Activated T-helper 1 cell treated with Interleukin-2 at 50 U/mL for 16 hours (primary cell): Measurements from ENCODE around the gene BPGM.
"Not testable (repeated sequence)": the region's sequence is repeated elsewhere in the genome, so short reads cannot be mapped to it uniquely, and the experiment has no call there.

Experiments
- DNase-seq: peaks from one replicate; pipeline ENCODE4 v3.0.0-alpha.2; 2020; ENCODE audit warnings: low read depth

Gene BPGM

GRCh38 chr7:134665045-134665444 is 18.4 kb downstream of the BPGM start:
- DNase-seq, result not testable (repeated sequence)

- no peak for DNase-seq
These were observed 21.2 kb downstream of the BPGM start for GRCh38 chr7:134667899-134668298.

- no peak for DNase-seq
These were observed 22.7 kb downstream of the BPGM start for GRCh38 chr7:134669388-134669787.

- DNase-seq, result peak; percentile 78
These were observed 23.3 kb downstream of the BPGM start for GRCh38 chr7:134669845-134670373.

GRCh38 chr7:134671609-134672008 is 25.0 kb downstream of the BPGM start:
- DNase-seq, result no peak

GRCh38 chr7:134674424-134674823 is 27.8 kb downstream of the BPGM start:
- DNase-seq, result no peak

GRCh38 chr7:134676743-134677142 is 30.1 kb downstream of the BPGM start:
- no peak for DNase-seq

- DNase-seq, result no peak
These were observed 31.5 kb downstream of the BPGM start for GRCh38 chr7:134678115-134678514.

- DNase-seq, result no peak
These were observed 32.4 kb downstream of the BPGM start for GRCh38 chr7:134679006-134679405.

- no peak for DNase-seq
These were observed 37.5 kb downstream of the BPGM start for GRCh38 chr7:134684165-134684564.

GRCh38 chr7:134685250-134685649 is 38.6 kb downstream of the BPGM start:
- DNase-seq, result no peak

GRCh38 chr7:134686786-134687185 is 40.1 kb downstream of the BPGM start:
- no peak for DNase-seq

- DNase-seq, result not testable (repeated sequence)
These were observed 42.9 kb downstream of the BPGM start for GRCh38 chr7:134689550-134689949.

- DNase-seq, result no peak
These were observed 43.4 kb downstream of the BPGM start for GRCh38 chr7:134690016-134690415.

- no peak for DNase-seq
These were observed 44.2 kb downstream of the BPGM start for GRCh38 chr7:134690614-134691504.

GRCh38 chr7:134691546-134692343 is 45.1 kb downstream of the BPGM start:
- DNase-seq, result no peak

GRCh38 chr7:134692344-134692705 is 45.7 kb downstream of the BPGM start:
- DNase-seq, result no peak

- DNase-seq, result no peak
These were observed 46.6 kb downstream of the BPGM start for GRCh38 chr7:134693256-134693655.

GRCh38 chr7:134694299-134694698 is 47.6 kb downstream of the BPGM start:
- DNase-seq, result no peak

- no peak for DNase-seq
These were observed 48.1 kb downstream of the BPGM start for GRCh38 chr7:134694767-134695166.

- DNase-seq, result no peak
These were observed 48.7 kb downstream of the BPGM start for GRCh38 chr7:134695321-134695860.

- DNase-seq, result no peak
These were observed 49.6 kb downstream of the BPGM start for GRCh38 chr7:134696261-134696660.
